Head of caudate nucleus (tissue), 42 donors: ENCODE results near the gene DCP1B.

ENCODE experiments used
- DNase-seq, 42 donors: peaks; one replicate each; pipeline versions ENCODE4 v3.0.0 to v3.0.0-alpha.2; 2020 to 2021; ENCODE audit warnings: mixed read lengths in 7 of 42
- intact Hi-C: fragments of 100-400 bp; cut with DNase I; formaldehyde crosslinking; loops from one replicate; pipeline ENCODE4 v1.15.0; 2022

Gene DCP1B

DNA sequence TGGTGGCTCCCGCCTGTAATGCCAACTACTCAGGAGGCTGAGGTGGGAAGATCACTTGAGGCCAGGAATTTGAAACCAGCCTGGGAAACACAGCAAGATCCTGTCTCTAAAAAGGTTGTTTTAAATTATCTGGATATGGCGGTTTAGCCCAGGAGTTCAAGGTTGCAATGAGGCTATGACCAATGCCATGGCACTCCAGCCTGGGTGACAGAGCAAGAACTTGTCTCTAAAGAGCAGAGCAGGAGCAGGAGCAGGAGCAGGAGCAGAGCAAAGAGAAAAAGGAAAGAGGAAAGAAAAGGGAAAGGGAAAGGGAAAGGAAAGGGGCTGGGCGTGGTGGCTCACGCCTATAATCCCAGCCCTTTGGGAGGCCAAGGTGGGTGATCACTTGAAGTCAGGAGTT lies 15.1 kb downstream of the DCP1B start:
- DNase-seq, result no peak
- intact Hi-C loops, result no loop called here

DNA sequence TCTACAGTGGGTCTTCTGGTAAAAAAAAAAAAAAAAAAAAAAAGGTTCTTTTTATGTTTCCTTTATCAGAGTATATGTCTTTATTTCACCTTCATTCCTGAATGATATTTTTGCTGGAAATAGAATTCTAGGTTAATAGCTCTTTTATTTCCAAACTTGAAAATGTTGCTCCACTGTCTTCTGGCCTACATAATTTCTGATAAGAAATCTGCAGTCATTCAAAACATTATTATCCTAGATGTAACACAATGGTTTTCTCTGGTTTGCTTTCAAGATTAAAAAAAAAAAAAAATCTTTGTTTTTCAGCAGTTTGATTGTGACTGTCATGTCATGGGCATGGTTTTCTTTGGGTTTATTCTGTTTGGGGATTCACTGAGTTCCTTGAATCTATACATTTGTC lies 19.5 kb downstream of the DCP1B start:
- no peak for DNase-seq
- intact Hi-C loops, result no loop called here

DNA sequence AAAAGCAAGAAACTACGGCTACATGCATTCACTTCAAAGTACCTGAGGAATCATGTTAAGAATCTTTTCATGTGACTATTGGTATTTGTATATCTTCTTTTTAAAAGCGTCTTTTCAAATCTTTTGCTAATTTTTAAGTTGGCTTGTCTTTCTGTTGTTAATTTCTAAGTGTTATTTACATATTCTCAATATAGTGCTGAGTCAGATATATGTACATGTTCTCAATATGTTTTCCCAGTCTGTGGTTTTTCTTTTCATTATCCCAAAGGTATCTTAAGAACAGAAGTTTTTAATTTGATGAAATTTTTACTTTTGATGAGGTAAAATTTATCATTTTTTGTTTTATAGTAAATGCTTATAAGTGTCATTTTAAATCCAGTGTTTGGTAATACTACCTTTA lies 24.0 kb downstream of the DCP1B start:
- DNase-seq, result no peak
- intact Hi-C loops, result no loop called here

DNA sequence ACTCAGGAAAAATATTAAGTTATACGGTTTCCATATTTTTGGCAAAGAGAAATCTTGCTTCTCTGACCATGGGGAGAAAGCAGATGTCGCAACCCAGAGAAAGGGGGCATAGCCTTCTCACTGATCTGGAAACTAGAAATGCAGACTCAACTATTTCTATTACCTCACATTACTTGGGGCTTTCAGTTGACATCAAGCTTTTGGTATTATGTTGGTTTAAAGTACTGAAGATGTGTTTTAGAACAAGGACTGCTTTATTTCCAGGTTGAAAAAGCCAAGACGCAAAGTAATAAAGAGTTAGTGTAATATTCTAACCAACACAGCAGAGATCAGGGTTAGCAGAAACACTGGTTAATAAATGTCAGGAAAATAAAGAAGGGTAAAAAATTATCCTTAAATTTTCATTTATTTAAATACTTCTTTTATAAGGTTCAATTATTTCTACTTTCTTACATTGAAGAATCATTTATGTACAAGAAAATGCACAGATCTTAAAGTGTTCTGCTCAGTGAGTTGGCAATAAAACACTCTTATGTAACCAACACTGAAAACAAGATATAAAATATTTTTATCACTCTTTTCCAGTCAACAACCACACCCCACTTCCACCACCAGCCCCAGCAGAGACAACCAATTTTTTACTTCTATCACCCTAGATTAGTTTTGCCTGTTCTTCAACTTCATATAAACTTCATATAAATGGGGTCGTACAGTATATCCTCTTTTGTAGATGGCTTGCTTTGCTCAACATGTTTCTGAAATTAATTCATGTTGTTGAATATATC lies 26.0 kb downstream of the DCP1B start:
- no peak for DNase-seq
- intact Hi-C loops, result no loop called here

DNA sequence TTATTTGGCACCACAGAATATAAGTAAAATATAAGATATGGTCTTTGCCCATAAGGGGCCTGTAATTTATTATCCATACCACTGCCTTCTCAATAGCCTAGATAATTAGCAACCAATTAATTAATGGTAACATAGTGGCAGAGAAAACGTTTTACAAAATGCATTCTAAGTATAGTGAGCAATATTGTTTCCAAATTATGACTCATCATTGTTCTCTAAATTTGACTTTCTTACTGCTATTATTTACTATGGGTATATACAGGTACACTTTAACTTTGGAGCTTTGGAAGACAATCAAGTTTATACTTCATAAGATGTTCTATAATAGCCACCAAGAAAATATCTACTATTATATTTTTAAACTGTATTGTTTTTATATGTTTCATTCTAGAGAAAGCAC lies 26.7 kb downstream of the DCP1B start:
- intact Hi-C loops, result no loop called here
- DNase-seq, result no peak

DNA sequence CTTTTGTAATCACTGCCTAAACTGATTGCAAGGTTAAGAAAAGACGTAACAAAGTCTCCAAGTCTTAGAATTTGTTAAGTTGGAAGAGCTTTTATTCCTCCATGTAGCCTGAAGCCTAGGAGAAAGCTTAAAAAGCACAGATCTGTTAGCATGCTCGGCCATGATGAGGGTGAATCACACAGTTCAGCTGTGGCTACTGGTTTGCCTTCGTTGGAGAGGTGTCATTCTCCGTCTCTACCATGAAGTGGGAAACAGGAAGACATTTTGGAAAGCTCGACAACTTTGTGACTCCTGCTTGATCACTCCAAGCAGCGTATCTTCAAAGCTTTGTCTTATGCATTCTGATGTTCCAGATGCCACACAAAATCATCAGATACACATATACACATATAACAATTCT lies 27.1 kb downstream of the DCP1B start:
- intact Hi-C loops, result no loop called here
- DNase-seq, result no peak

DNA sequence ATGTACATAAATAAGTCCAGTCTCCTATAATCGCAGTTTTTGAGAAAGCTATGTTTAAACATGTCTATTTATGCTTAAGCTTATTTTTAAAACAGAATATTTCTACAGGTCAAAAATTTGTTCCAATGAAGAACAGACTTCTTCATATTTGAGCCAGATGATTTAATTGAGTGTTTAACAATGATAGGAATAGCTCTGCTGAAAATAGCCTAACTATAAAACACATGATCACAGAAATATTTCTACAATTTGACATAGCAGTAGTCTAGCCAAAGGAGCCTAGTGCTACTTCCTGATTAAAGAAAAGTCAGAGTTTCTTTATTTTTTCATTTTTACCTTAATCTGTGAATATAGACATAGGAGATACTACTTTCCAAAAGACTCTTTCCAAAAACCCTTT lies 29.4 kb downstream of the DCP1B start:
- intact Hi-C loops, result no loop called here
- no peak for DNase-seq

DNA sequence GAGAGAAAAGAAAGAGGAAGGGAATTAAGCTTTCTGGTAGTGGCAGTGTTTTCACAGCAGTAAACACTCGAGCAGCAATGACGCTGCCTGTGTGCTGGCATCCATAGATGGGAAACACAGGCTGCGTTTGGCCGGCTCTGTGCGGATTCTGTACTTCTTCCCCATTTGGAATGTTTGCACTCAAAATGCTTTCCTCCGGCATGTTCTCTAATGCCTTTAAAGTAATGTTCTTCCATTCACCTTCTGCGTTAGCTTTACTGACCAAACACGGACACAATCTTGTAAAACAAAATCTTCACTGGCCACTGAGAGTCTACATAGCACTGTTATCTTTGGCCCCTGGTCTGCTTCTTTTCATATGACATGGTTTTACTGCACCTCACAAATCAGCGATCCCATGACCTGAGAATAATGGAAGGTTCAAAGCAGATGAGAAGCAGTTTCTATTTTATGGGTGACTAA lies 31.4 kb downstream of the DCP1B start:
- DNase-seq, result peak in 29 of 42 donors; percentile 11 to 73 (median 38)
- intact Hi-C loops, result no loop called here

DNA sequence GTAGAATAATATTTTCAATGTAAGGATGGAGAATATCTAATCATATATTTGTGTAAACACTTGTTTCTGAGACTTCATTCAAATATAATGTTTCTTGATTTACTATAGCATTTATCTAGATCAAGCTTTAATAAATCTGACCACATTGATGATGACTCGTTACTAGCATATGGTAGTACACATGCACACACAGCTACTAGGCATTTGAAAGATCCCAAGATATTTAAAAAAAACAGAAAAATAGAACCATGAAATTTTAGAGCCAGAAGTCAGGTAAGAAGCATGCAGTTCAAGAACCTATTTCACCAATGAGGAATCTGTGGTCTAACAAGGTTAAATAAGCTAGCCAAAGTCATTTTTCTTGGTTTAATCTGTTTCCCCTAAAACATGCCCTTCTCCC lies 32.0 kb downstream of the DCP1B start:
- DNase-seq, result no peak
- intact Hi-C loops, result no loop called here

DNA sequence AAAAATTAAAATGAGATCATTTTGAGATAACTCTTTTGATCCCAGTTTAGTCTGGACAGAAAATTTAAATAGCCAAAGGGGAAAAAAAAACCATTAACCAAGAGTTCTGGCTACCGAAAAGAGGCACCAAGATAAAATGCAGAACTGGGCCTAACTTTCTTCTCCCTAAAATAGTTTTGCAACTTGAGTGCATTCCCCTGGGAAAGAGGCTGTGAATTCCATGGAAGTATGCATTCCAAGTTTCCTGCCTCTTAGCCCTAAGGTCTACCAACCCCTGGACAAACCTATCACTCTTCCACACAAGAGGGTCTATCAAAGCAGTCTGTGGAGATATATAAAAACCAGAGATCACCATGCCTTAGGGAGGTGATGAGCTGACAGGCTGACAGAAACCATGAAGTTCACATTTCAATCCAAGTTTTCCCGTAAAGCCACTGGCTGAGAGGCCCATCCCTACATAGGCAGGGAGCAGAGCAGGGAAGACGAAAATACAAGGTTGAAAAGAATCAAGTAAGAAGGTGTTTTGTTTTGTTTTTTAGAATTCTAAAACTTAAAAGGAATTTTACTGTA lies 33.8 kb downstream of the DCP1B start:
- intact Hi-C loops, result no loop called here
- no peak for DNase-seq

DNA sequence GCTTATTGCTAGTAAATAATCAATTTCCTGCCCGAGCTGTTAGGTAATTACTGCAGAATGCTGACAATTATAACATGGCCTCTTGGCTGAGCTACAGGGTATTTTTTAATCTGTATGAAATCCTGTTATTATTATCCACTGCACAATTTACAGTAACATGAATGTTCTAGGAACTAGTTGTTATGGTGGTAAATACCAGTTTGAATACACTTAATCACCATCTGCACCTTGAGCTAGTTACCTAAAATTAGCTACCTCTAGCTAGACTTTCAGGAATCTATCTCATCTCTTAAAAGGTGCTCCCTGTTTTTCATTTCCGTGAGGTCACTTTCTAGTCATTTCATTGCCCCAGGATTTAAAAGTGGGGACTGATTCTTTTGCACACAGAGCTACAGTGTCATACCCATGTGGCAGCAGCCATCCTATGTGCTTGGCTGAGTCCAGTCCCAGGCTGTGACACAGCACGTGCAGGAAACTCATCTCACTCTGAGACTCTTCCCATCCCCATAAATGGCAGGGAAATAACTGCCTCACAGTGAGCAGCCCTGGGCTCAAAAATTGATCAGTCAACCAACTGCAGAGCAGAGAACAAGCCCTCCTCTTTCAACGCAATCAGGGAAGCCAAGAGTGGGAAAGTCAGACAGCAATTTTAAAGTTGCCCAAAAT lies 37.6 kb downstream of the DCP1B start:
- DNase-seq, result no peak
- intact Hi-C loops, result no loop called here

DNA sequence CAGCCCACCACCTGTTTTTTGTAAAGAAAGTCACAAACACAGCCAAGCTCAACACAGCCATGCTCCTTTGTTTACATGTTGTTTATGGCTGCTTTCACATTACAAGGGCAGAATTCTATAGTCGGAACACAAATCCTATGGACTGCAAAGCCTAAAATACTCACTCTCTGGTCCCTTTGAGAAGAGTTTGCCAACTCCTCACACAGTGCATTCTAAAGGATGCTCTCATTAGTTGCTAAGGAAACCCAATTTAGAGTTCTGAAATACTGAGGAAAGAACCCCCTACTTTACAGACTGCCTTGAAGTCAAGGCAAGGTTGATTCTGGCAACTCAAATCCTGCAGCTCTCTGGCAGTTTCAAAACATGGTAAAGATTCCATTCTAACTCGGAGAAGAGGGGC lies 38.3 kb downstream of the DCP1B start:
- intact Hi-C loops, result no loop called here
- no peak for DNase-seq

DNA sequence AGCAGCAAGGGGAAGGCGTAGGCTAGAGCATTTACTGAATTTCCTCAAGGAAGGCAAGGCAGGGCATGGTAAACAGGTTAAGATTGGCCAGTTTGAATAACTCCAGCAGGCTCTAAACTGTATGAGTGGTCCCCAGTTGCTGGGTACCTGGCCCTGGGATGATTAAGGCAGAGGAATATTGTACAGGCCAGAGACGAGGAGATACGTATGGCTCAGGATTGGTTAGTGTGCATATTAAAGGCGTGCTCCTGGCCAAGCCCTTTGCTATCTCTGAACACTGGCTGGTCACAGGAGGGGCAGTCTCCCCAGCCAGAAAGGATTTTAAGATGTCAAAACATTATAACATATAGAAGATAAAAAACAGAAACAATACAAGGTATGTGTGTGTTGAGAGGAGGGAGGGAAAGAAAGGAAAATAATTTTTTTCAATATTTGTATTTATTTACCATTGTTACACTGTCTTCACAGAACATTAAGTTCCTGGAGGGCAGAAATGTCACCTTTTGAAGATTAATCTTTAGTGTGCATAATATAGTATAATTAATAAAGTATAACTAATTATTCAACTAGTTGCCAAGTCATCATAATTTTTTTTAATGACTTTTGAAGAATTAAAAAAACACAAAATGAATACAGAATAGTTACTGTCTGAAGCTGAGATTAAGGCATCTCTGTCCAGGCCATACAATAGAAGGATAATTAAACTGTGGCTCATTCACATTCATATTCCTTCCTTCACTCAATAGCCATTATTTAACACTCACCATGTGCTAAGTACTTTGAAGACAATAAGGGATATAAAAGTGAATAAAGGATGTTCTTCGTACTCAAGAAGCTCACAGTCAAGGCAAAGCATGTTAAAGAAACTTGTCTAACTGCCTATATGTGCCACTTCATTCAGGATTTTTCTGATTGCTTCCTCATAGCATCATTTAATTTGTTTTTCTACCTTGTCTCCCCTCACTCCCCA lies 41.9 kb downstream of the DCP1B start:
- intact Hi-C loops, result no loop called here
- no peak for DNase-seq

DNA sequence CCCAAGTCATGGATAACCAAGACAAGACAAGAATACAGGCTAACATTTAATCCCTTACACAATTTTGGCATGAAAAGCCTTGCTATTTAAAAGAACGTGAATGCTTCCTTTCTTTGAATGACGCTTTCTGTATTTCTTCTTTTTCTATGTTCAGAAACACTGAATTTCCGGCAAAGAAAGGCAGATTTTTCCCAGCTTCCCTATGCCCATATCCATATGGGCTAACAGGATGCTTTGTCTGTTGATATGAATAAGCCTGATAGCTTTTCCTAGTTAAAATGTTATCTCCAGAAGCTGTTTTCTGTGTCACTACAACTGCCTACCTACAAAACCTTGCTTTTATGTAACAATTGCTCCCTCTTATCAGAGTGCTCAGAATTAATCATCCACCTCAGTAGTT lies 47.5 kb downstream of the DCP1B start:
- intact Hi-C loops, result no loop called here

DNA sequence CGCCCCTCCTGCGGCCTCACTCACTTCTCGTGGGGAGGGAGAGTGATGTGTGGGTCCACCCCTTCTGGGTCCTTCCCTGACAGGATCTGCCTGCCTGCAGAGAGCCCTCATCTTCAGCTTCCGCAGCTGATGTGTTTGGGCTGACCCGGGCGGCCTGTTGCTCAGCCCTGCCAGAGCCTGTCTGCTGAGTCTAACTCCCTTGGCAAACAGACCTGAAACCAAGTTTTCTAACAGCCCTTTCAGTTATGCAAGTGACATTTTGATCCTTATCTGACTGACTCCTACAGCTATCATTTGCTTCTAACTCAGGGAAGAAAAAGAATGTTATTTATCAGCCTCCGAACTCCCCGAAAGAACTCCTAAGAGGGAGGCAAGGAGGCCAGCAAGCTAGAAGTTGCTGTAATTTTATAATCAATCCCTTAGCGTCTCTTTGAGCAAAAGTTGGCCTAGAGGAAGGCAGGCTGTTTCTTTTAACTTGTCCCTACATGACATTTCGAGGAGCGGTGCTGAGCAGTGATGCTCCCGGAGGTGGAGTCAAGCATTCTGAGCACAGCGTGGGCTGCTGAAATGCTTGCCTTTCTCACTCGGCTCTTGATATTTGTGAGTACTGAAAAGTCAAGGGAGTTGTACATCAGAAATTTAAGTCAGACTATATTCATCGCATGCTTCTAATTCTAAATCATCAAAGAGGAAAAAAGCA lies 54.3 kb downstream of the DCP1B start:
- intact Hi-C loops, result loop anchor here (10.0 kb wide), 1 partner anchor 85 kb away; no protein-coding TSS in a partner anchor
- DNase-seq, result peak in 35 of 42 donors; percentile 57 to 94 (median 77)

More for the DNA sequence above, 47.5 kb downstream of the DCP1B start:
- DNase-seq, result no peak

DNA sequence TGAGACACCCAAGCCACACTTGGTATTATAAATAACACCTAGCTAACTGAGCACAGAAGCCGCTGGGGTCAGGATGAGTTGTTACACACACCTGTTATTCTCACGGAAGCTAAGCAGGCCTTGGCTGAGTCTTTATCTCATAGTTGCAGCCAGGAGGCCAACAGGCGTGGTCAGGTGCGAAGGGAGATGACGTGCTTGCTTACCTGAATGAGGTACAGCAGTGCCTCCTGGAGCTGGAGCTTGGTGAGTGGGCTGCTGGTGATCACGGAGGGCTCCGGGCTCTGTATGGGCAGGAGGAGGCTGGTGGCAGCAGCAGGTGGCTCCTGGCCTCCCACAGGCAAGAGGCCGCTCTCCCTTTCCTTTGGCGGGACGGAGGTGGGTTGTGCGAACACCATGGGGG lies 55.4 kb downstream of the DCP1B start:
- intact Hi-C loops, result loop anchor here (10.0 kb wide), 1 partner anchor 86 kb away; no protein-coding TSS in a partner anchor
- no peak for DNase-seq

DNA sequence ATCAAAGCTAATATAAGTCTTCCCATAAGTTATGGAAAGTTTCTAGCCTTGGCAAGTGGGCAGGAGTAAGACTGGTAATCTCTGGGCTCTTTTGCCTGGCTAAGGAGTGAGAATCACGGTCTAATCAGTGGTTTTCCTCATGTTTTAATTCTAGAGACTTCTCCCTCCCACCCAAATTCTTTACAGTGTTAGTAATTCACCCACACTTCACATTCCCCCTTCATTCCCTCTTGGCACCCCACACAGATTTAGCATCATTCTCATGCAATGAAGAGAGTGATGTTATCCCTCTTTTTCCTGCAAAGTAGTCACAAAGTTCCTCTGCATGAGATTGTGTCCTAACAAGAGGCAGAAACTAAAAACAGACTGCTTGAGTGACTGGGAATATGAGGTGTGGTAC lies 57.2 kb downstream of the DCP1B start:
- DNase-seq, result no peak
- intact Hi-C loops, result loop anchor here (10.0 kb wide), 1 partner anchor 88 kb away; no protein-coding TSS in a partner anchor

DNA sequence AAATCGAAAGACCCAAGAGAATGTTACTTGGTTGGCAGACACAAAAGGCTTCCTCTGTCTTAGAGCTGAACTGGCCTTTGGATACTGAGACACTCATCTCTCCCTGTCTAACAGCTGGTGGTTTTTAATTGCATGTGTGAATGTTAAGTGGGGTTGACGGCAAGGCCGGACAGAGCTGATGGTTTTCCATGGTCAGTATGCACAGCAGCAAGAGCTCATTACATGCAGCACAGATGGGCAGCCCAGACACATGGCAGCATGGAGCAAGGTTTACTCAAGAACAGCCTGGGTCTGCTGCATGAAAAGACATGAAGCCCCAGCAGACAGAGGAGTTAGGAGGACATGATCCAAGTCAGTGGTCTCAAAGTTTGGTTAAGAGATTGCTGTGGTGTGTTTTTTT lies 58.0 kb downstream of the DCP1B start:
- DNase-seq, result no peak
- intact Hi-C loops, result loop anchor here (10.0 kb wide), 1 partner anchor 89 kb away; no protein-coding TSS in a partner anchor
